ENCODE data around the gene NOXA1. TPM values are rescaled to one million over a fixed set of nuclear protein-coding genes. Genes with fewer than 3 reads are reported as not detected.
"Not testable (repeated sequence)": the region's sequence is repeated elsewhere in the genome, so short reads cannot be mapped to it uniquely, and the experiment has no call there.

Gene NOXA1
- total RNA-seq, 3 donors from 2014 or later: 2.9 to 13.8 (median 4.6) TPM

- Histone ChIP-seq H3K27me3 (no peaks in the 10 kb centered on the region), H3K4me3 (no peak overlapping the region), H3K27ac (no peak overlapping the region), H3K36me3 (no peaks in the 10 kb centered on the region), H3K4me1 (no peaks in the 10 kb centered on the region), H3K9me3 (no peaks in the 10 kb centered on the region)
- TF ChIP-seq POLR2AphosphoS5 (IDR thresholded peaks at IDR 0.05) (no peak), CTCF (IDR thresholded peaks at IDR 0.05) (no peak)
- no peak for DNase-seq (ENCODE audit: low spot score in 2 of 2)
- intact Hi-C loops (cut with DNase I; ENCODE audit: low total_unique reads): no loop called here
Measured at GRCh38 chr9:137381501-137382443, 41.4 kb upstream of the NOXA1 start.

DNA sequence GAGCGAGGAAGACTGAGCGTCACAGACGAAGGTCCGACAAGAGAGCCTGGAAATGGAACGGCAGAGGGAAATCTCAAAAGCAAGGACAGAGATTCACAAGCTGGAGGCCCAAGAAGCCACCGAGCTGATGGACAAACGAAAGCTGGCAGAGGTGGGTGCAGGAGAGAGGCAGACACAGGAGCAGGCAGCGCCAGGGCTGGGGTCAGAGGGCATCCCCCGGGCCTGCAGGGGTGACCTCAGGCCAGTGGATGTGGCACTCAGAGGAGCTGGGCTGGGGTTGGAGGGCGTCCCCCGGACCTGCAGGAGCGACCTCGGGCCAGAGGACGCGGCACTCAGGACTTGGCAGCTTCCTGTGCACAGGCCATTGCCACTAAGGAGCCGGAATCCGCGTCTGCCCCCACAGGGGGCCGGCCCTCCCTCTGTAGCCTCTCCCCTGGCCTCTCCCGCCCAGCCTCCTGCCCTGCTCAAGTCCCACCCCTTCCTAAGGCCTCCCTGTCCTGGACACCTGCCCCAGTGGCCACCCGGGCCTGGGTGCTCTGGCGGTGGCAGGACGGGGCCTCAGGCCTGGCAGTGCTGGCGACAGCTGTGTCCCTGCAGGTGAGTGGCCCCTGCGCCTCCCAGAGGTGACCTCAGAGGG is 40.6 kb upstream of the NOXA1 start:
- Histone ChIP-seq H3K36me3 (no peaks in the 10 kb centered on the region), H3K27me3 (no peaks in the 10 kb centered on the region), H3K4me1 (no peaks in the 10 kb centered on the region), H3K9me3 (no peaks in the 10 kb centered on the region), H3K4me3 (no peak overlapping the region), H3K27ac (no peak overlapping the region)
- DNase-seq (ENCODE audit: low spot score in 2 of 2): no peak
- intact Hi-C loops (cut with DNase I; ENCODE audit: low total_unique reads): no loop called here
- no peak for TF ChIP-seq POLR2A (IDR thresholded peaks at IDR 0.05)
- TF ChIP-seq POLR2AphosphoS5 (IDR thresholded peaks at IDR 0.05): no peak

GRCh38 chr9:137383081-137383783 is 40.0 kb upstream of the NOXA1 start:
- Histone ChIP-seq H3K4me1 (no peaks in the 10 kb centered on the region), H3K36me3 (no peaks in the 10 kb centered on the region), H3K27me3 (no peaks in the 10 kb centered on the region), H3K9me3 (no peaks in the 10 kb centered on the region), H3K4me3 (no peak overlapping the region), H3K27ac (no peak overlapping the region)
- no peak for DNase-seq (ENCODE audit: low spot score in 2 of 2)
- intact Hi-C loops (cut with DNase I; ENCODE audit: low total_unique reads): no loop called here
- TF ChIP-seq CTCF (IDR thresholded peaks at IDR 0.05): no peak

DNA sequence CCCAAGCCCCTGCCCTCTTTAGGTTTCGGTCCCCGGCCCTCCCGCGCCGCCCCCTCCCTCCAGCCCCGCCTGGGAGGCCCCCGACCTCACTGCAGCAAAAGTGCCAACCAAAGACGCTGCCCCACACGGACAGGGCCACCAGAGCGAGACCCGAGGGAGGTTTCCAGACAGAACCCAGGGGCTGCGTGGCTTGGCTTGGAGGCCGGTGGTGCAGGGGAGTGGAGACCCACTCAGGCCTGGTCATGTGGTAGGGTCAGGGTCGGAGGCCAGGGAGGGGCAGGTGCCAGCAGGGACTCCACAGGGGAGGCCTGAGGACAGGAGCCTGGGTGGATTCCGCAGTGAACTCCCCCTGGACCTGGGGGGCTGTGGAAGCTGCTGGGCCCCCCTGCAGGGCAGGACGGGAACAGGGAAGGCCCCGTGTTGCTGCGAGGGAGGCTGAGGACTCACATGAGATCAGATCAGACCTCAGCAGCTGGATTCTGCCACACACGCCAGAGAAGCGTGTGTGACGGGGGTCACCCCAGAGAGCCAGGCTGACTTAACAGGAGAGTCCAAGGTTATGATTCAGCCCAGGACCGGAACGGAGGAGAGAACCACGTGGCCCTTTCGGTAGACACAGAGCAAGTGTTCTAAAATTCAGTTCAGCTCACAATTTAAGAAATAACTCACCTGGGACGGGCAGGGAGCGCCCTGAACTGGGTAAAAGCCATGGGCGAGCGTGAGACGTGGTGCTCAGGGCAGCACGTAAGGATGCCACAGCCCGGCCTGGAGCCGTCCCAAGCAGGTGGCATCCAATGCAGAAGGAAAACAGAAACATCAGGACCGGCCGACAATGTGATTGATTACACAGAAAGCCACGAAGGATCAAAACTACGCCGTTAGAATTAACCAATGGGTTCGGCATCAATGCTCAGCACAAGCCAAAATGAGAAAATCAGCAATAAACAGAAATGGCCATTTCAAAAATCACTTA is 39.1 kb upstream of the NOXA1 start:
- TF ChIP-seq CTCF (IDR thresholded peaks at IDR 0.05): no peak
- TF ChIP-seq POLR2AphosphoS5 (IDR thresholded peaks at IDR 0.05): no peak
- no peak for TF ChIP-seq POLR2A (IDR thresholded peaks at IDR 0.05)
- no peak for DNase-seq (ENCODE audit: low spot score in 2 of 2)
- no peaks in the 10 kb centered on the region for H3K9me3 ChIP-seq
- H3K4me1 ChIP-seq: no peaks in the 10 kb centered on the region
- H3K36me3 ChIP-seq: no peaks in the 10 kb centered on the region
- H3K27ac ChIP-seq: no peak overlapping the region
- no peaks in the 10 kb centered on the region for H3K27me3 ChIP-seq
- intact Hi-C loops (cut with DNase I; ENCODE audit: low total_unique reads): no loop called here
- no peak overlapping the region for H3K4me3 ChIP-seq

GRCh38 chr9:137385061-137385655 is 38.0 kb upstream of the NOXA1 start:
- H3K36me3 ChIP-seq: no peaks in the 10 kb centered on the region
- H3K27me3 ChIP-seq: no peaks in the 10 kb centered on the region
- no peak for TF ChIP-seq POLR2AphosphoS5 (IDR thresholded peaks at IDR 0.05)
- no peak for TF ChIP-seq CTCF (IDR thresholded peaks at IDR 0.05)
- no peak for TF ChIP-seq POLR2A (IDR thresholded peaks at IDR 0.05)
- no peak for DNase-seq (ENCODE audit: low spot score in 2 of 2)
- no peaks in the 10 kb centered on the region for H3K9me3 ChIP-seq
- no peak overlapping the region for H3K4me3 ChIP-seq
- H3K4me1 ChIP-seq: no peaks in the 10 kb centered on the region
- H3K27ac ChIP-seq: no peak overlapping the region
- intact Hi-C loops (cut with DNase I; ENCODE audit: low total_unique reads): no loop called here

DNA sequence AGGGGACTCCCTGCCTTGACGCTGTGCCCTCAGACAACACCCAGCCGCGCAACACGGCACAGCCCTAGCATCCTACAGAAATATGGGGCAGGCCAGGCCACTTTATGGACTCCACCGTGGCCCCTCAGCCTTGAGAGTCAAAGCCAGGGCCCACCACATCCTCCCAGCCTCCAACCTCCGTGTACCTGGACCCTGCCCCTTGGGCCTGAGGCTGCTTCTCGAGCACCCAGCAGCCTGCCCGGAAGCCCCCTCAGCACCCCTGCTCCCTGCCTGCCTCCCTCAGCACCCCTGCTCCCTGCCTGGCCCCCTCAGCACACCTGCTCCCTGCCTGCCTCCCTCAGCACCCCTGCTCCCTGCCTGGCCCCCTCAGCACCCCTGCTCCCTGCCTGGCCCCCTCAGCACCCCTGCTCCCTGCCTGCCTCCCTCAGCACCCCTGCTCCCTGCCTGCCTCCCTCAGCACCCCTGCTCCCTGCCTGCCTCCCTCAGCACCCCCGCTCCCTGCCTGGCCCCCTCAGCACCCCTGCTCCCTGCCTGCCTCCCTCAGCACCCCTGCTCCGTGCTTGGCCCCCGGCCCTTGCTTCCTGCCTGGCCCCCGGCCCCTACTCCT is 36.6 kb upstream of the NOXA1 start:
- H3K27me3 ChIP-seq; intact Hi-C loops (cut with DNase I; ENCODE audit: low total_unique reads); H3K4me3 ChIP-seq; H3K27ac ChIP-seq; H3K9me3 ChIP-seq; H3K36me3 ChIP-seq; DNase-seq (ENCODE audit: low spot score in 2 of 2); H3K4me1 ChIP-seq: not testable (repeated sequence)
